ENCODE data around the gene BUB1B.

BUB1B gene

DNA sequence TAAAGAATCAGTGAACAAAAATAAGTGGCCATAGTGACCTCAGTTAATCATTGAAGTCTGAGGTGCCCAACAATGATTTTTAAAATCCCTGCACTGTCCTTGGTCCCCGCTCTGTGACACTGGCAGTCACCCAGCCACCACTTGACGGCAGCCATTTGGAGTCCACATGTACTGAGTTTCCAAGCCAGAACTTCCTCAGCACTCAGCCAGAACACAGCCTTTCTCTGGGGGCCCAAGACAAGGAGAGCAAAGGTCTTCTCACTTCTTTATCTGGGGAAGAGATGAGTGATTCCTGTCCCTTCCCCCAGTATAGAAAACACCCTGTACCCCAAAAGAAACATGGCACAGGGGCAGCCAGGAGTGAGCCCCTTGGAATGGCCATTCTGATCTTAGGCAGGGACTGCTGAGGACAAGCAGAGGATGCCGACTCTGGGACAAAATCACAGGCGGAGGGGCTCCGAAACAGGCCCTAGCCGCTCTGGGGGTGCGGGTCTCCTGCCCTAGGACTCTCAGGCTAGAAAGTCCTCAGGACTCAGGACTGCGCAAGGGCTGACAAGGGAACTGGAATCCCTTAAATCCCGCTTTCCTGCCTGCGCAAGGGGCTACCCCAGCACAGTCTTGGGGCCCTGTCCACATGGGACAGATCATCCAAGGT, 90.7 kb downstream of the BUB1B start:
- no peak for DNase-seq (ENCODE audit: extremely low read depth, low read depth)
- TF ChIP-seq, protein P1, sequence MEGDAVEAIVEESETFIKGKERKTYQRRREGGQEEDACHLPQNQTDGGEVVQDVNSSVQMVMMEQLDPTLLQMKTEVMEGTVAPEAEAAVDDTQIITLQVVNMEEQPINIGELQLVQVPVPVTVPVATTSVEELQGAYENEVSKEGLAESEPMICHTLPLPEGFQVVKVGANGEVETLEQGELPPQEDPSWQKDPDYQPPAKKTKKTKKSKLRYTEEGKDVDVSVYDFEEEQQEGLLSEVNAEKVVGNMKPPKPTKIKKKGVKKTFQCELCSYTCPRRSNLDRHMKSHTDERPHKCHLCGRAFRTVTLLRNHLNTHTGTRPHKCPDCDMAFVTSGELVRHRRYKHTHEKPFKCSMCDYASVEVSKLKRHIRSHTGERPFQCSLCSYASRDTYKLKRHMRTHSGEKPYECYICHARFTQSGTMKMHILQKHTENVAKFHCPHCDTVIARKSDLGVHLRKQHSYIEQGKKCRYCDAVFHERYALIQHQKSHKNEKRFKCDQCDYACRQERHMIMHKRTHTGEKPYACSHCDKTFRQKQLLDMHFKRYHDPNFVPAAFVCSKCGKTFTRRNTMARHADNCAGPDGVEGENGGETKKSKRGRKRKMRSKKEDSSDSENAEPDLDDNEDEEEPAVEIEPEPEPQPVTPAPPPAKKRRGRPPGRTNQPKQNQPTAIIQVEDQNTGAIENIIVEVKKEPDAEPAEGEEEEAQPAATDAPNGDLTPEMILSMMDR (IDR thresholded peaks at IDR 0.05; ENCODE audit: low read depth, low read length, missing control alignments): no peak
- H3K4me3 ChIP-seq (replicated peaks; ENCODE audit: low read depth, low read length): no peak overlapping the region

DNA sequence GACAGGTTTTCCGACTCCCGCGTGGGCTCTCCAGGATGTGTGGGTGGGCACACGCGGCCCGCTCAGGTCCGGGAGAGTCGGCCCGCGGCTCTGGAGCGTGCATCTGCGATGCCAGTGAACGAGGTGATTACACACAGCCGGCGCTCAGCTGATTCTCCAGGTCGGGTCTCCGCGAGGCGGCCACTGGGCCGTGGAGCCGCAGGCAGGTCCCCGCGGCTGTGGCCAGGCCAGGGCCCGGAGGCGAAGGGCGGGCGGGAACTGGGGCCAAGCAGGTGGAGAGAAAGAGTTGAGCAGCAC, 91.2 kb downstream of the BUB1B start:
- no peak overlapping the region for H3K4me3 ChIP-seq (replicated peaks; ENCODE audit: low read depth, low read length)
- DNase-seq (ENCODE audit: extremely low read depth, low read depth): no peak
- TF ChIP-seq, protein P1 (IDR thresholded peaks at IDR 0.05; ENCODE audit: low read depth, low read length, missing control alignments): no peak

DNA sequence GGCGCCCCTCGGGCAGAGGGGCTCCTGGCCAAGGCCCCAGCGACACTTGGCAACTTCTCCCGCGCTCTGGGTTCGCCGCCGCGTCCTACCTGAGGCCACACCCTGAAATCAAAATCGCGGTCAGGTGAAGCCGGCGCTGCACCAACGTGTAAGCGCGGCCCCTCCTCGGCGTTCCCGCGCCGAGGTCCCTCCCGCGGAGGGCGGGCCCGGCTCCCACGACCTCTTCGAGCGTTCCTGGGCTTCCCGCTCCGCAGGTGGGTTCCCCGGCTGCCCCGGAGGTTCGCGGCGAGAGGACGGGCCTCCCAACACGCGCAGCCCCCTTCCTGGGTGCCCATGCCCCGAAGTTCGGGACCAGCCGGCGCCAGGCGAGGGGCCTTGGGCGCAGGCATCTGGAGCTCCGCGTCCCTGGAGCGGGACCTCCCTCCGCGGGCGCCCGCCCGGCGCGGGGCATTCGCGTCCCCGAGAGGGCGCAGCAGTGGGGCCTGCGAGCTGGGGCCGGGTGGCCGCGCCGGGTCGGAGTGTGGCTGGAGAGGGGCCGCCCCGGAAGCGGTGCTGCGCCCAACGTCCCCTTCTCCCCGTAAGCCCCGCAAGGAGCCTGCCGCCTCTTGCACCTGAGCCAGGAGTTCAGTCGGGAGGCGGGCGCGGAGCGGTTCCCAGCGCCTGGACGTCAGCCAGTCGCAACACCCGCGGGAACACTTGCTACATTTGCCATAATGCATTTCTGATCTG, 91.7 kb downstream of the BUB1B start:
- H3K4me3 ChIP-seq (replicated peaks; ENCODE audit: low read depth, low read length): peak overlapping the region; percentile 32
- DNase-seq (ENCODE audit: extremely low read depth, low read depth): no peak
- TF ChIP-seq, protein P1 (IDR thresholded peaks at IDR 0.05; ENCODE audit: low read depth, low read length, missing control alignments): no peak

DNA sequence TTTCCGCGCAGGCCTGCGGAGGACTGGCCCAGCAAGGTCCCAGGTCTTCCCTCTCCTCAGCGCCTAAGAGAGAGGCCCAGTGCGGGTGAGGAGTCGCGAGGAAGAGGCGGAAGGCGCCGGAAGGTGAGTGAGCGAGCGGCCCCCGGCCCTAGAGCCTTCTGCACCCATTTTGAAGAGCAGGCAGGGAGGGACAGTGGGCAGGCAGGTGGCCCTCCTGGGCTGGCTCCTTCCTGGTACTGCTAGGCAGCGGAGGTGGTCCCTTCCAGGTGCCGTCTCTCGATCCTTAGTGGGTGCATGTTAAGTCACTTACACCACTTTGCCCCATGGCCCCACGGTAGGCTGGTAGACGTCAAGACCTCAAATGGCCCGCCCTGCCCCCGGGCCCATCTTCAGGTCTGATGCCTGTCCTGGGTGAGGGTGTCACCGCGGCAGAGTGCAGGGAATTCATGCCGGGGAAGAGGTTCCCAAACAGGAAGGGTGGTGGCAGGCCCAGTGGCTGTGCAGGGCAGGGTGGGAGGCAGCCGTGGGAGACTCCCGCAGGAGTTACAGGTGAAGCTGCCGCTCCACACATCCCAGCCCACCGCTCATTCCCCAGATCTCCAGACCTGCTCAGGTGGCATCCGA, 92.4 kb downstream of the BUB1B start:
- peak overlapping the region; percentile 32 for H3K4me3 ChIP-seq (replicated peaks; ENCODE audit: low read depth, low read length)
- no peak for DNase-seq (ENCODE audit: extremely low read depth, low read depth)
- TF ChIP-seq, protein P1 (IDR thresholded peaks at IDR 0.05; ENCODE audit: low read depth, low read length, missing control alignments): no peak

DNA sequence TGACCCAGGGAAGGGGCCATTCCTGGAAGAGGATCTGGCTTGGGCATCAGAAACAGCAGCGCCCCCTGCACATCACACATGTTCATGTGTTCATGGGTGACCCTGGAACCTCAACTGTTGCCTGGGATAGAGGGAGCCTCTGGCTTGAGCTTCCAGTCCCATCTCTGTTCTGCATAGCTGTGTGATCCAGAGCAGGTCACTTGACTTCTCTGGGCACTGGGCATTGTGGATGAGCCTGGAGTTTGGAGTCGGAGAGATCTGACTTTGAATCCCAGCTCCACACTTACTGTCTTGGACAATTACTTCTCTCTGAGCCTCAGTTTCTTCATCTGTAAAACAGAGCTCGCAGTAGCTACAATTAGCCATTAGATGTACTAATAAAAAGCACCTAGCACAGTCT, 93.6 kb downstream of the BUB1B start:
- no peak overlapping the region for H3K4me3 ChIP-seq (replicated peaks; ENCODE audit: low read depth, low read length)
- TF ChIP-seq, protein P1 (IDR thresholded peaks at IDR 0.05; ENCODE audit: low read depth, low read length, missing control alignments): no peak
- DNase-seq (ENCODE audit: extremely low read depth, low read depth): no peak

DNA sequence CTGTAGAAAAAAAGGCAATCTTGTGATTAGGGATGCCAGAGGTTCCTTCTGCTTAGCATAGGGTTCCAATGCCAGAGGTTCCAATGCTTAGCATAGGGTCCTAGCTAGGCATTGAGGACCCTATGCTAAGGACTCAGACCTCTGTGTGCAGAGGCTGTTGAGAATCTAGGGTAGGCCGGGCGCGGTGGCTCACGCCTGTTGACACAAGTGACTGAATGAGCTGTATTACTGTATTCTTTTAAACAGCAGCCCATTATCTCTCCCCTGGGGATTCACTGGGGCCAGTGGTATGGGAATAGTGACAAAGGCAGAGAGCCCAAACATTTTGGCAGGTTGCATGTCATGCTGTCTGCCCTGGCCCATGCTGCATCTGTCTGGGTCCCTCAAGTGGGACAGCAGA, 94.2 kb downstream of the BUB1B start:
- no peak for DNase-seq (ENCODE audit: extremely low read depth, low read depth)
- TF ChIP-seq, protein P1 (IDR thresholded peaks at IDR 0.05; ENCODE audit: low read depth, low read length, missing control alignments): no peak
- H3K4me3 ChIP-seq (replicated peaks; ENCODE audit: low read depth, low read length): no peak overlapping the region

All from HFF-Myc (cell line).